Activated CD4-positive, alpha-beta T cell treated with anti-CD3 and anti-CD28 coated beads, Interleukin-2, amount 10 ng/mL, durations not matched to agents 7 days and 5 days (primary cell): ENCODE measurements around the gene COX14. TPM values are rescaled to one million over a fixed set of nuclear protein-coding genes. Genes with fewer than 3 reads are reported as not detected.

Experiments
- total RNA-seq, 2 experiments: library from RNA; stranded (reverse); gene quantifications; one replicate each; pipeline ENCODE4 v1.2.3, GENCODE V29; 2021

COX14 gene
- total RNA-seq, 2 experiments from 2014 or later: 31.6 to 47.9 TPM

Other genes with a start within 250 kb of the COX14 start
- gene FAIM2, start 208.3 kb upstream of the COX14 start, total RNA-seq: under 1 TPM; 0.33 to 0.50 TPM
- gene AQP2, start 161.5 kb upstream of the COX14 start, total RNA-seq: not detected
- not detected for gene AQP5, start 150.4 kb upstream of the COX14 start, total RNA-seq
- gene AQP6, start 139.3 kb upstream of the COX14 start, total RNA-seq: not detected
- gene RACGAP1, start 86.7 kb upstream of the COX14 start, total RNA-seq: 100 to 1,000 TPM; 177 to 183 TPM
- 10 to 100 TPM in 1 of 2 experiments, 1 to 10 TPM in 1; 8.7 to 10.1 TPM for gene ASIC1, start 54.6 kb upstream of the COX14 start, total RNA-seq
- gene SMARCD1, start 26.9 kb upstream of the COX14 start, total RNA-seq: 10 to 100 TPM; 62.3 to 88.6 TPM
- under 1 TPM; 0.25 to 0.37 TPM for gene GPD1, start 8.2 kb upstream of the COX14 start, total RNA-seq
- gene CERS5, start 55.1 kb downstream of the COX14 start, total RNA-seq: 10 to 100 TPM; 49.2 to 59.2 TPM
- 10 to 100 TPM; 16.9 to 22.4 TPM for gene LIMA1, start 171.3 kb downstream of the COX14 start, total RNA-seq